DND-41 (cell line): ENCODE data around the gene CYB561.

Experiments
- CTCF ChIP-seq: IDR thresholded peaks from 2 replicates; pipeline ENCODE4 v1.5.1; 2012; ENCODE audit warnings: borderline replicate concordance, low read length, moderate library complexity, mild to moderate bottlenecking; ENCODE audit not compliant: poor library complexity, severe bottlenecking; ENCODE audit errors: extremely low read depth
- EZH2 ChIP-seq: IDR thresholded peaks from 3 replicates; pipeline ENCODE4 v1.6.1; 2012; ENCODE audit warnings: borderline replicate concordance, low read depth, mild to moderate bottlenecking, moderate library complexity, low read length, inconsistent platforms; ENCODE audit not compliant: severe bottlenecking

DNA sequence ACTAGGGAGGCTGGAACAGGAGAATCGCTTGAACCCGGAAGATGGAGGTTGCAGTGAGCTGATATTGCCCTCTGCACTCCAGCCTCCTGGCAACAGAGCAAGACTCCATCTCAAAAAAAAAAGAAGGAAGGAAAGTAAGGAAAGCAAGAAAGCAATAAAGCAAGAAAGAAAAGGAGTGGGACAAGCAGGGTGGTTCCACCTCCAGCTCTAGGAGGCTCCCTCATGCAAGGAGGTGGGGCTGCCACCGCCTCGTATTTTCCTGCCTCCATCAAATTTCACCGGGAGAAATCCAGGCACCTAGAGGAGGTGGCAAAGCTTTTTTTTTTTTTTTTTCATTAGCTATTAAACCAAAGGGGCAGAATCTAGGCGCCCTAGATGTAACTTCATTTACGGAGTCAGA lies 1.0 kb downstream of the CYB561 start:
- no peak for TF ChIP-seq CTCF
- no peak for TF ChIP-seq EZH2
